HG03521 (cell line): ENCODE results near the gene FRMD4A.
"Not testable (repeated sequence)": the region's sequence is repeated elsewhere in the genome, so short reads cannot be mapped to it uniquely, and the experiment has no call there.

ENCODE experiments used
- ATAC-seq: cut with Tn5 transposase; IDR thresholded peaks from one replicate; pipeline ENCODE4 v1.9.1; 2021; ENCODE audit warnings: mild to moderate bottlenecking, moderate library complexity; ENCODE audit not compliant: unreplicated experiment

The FRMD4A gene

DNA sequence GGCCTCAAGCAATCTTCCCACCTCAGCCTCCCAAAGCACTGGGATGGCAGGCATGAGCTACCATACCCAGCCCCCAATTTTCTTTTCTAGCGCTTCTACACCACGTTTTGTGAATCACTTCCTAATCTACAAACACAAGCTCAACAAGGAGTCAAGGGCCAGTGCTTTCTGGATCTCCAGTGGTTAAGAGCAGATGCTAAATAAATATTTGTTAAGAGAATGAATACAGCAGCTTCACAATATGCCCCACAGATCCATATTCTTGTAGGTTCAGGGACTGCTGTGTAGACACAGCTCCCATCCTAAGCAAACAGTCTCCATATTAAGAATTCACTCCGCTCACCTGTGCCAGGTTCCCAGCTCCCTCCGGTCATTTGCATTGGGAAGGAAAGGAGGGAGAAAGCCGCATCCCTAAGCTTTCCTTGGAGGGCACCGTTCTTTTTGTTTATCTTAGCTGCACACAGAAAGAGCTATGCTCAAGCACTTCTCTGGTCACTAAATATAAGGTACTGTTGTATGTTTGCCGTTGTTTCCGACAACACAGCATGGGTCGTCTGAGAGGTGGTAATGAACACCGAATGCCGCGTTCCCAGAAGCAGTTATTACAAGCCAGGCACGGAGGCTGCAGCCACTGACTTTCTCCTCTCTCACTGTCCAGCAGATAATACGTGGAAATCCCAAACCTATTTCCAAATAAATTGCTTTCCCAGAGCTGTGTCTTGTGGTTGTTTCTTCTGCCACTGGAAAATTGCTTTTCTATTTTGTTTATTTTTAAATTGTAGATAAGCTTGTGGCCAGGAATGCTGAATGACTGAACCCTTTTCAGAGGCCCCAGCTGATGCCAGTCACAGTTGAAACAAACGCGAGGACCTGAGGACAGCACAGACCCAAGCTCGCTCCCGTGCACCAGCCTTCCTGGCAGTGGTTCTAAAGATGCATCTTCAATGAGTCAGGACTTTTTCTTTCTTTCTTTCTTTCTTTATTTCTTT, 526.9 kb downstream of the FRMD4A start:
- no peak for ATAC-seq

- no peak for ATAC-seq
These were observed 528.8 kb downstream of the FRMD4A start for GRCh38 chr10:13801907-13802288.

DNA sequence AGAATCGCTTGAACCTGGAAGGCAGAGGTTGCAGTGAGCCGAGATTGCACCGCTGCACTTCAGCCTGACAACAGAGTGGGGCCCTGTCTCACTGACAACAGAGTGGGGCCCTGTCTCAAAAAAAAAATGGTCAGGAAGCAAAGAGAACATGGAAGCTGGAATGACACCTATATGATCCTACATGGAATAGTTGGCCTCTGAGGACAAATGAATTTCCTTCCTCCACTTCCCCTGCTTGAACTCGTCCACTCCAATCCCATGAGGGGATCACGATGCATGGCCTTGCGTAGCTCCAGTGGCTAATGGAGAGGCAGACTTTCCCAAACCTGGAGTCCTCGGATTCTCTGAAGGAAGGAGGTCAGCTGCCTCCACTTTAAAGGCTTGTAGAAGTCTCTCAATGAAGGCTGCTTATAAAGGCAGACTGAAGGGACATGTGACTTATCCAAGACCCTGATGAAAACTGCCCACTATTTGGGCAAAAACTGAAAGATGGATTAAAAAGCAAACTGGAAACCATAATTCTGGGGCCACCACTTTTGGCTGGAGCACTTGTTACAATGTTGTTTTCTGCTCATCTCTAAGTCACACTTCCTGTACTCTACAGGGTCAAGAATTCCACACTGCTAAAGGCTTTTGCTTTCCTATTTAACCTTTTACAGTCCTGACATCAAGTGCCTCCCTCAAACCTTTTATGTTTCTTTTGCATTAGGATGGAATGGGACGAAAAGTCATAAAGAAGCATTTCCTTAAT, 529.4 kb downstream of the FRMD4A start:
- ATAC-seq: no peak

- no peak for ATAC-seq
These were observed 533.6 kb downstream of the FRMD4A start for GRCh38 chr10:13797164-13797563.

GRCh38 chr10:13795653-13796555, 534.8 kb downstream of the FRMD4A start:
- ATAC-seq: no peak

GRCh38 chr10:13794992-13795612, 535.6 kb downstream of the FRMD4A start:
- no peak for ATAC-seq

DNA sequence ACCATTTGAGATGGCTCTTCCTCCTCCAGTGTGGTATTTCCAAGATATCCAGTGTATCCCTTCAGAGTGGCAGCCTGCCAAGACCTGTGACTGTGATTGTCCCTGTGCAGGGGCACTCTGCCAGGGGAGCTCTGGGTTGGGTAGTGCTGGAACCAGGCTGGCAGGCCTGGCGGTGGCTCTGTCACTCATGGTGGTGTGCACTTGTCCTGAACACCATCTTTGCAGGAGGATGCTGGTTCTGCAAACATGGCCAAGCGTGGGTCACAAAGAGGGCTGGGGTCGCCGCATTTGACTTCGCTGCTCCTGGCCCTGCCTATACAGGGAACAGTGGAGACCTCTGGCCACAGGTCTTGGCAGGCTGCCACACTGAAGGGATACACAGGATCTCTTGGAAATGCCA, 538.7 kb downstream of the FRMD4A start:
- ATAC-seq: no peak

DNA sequence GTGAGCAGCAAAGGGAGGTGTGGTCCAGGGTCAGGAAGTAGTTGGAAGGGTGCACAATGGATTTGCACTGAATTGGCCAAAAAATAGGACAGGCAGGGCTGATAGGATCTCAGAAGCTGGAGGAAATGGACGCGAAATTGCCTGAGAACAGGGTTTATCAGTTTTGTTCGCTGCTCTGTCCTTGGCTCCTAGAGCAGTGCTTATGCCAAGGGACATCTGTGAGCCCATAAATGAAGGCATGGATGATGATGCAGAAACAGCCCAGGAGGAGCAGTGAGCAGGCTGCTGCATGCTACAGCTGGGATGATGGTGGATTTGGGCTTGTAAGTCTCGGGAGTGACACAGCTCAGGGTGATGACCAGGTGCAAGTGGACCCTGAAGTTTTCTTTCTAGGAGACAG, 539.2 kb downstream of the FRMD4A start:
- ATAC-seq: no peak

DNA sequence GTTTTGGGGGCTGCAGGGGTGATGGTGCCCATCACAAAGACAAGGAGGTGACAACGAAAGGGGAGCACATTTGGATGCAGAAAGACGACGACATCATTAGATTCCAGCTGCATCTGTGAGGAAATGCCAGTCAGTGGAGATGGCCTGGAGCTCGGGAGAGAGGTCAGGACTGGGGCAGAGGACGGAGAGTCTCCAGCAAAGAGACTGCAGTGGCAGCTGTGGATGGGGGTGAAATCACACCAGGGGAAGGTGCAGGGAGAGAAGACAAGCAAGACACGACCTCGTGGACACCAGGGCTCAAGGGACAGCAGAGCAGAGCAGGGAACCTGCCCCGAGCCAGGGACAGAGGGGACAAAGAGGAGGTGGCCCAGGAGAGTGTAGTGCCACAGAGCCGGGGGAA, 540.5 kb downstream of the FRMD4A start:
- ATAC-seq: no peak

GRCh38 chr10:13789448-13789829, 541.3 kb downstream of the FRMD4A start:
- ATAC-seq: no peak

DNA sequence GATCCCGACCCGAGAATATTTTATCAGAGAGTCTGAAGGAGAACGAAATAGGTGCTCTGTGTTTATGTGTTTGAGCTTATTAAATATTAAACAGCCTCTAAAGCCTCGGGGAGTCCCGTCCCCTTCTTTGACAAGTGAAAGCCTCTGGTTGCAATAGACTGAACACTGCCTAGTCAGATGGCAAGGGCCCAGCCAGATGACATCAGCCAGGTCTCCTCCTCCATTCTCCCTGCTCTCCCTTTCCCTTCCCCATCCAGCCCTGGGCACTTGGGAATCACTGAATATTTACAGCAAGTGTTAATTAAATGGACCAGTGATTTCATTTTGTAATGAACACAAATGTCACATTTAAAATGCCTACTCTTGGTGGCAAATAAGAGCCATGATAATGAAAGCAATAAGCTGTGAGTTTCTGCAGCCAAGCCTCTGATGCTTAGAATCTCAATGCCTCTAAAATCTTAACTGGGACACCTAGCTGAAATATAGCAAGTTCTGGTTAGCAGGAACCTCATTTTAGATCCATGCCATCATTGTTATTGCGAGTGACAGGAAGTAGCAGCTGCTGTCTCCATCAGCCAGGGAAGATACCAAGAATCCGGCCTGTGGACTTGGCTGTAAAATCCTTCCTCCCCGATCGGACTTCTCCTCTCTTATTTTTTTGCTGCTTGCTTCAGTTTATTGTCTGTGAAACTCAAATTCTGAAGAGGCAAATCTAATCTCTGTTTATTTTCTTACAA, 541.8 kb downstream of the FRMD4A start:
- ATAC-seq: no peak

DNA sequence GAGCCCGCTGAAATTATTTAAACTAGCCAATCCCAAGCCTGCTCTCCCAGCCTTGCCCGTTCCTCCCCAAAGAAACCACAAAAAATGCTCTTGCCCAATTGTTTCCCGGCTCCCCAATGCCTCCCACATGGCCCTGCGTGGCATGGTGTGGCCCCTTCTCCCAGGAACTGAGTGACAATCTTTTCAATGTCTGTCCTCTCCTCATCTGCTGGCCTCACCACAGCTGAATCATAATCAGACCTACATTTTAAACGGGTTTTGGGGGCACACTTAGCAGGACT, 542.5 kb downstream of the FRMD4A start:
- no peak for ATAC-seq

- peak; percentile 68 for ATAC-seq
These were observed 543.7 kb downstream of the FRMD4A start for GRCh38 chr10:13787015-13787421.

GRCh38 chr10:13784067-13784466, 546.7 kb downstream of the FRMD4A start:
- no peak for ATAC-seq

- ATAC-seq: no peak
These were observed 551.0 kb downstream of the FRMD4A start for GRCh38 chr10:13779748-13780147.

- ATAC-seq: not testable (repeated sequence)
These were observed 552.1 kb downstream of the FRMD4A start for GRCh38 chr10:13778693-13778960.

GRCh38 chr10:13776861-13777311, 553.8 kb downstream of the FRMD4A start:
- no peak for ATAC-seq

DNA sequence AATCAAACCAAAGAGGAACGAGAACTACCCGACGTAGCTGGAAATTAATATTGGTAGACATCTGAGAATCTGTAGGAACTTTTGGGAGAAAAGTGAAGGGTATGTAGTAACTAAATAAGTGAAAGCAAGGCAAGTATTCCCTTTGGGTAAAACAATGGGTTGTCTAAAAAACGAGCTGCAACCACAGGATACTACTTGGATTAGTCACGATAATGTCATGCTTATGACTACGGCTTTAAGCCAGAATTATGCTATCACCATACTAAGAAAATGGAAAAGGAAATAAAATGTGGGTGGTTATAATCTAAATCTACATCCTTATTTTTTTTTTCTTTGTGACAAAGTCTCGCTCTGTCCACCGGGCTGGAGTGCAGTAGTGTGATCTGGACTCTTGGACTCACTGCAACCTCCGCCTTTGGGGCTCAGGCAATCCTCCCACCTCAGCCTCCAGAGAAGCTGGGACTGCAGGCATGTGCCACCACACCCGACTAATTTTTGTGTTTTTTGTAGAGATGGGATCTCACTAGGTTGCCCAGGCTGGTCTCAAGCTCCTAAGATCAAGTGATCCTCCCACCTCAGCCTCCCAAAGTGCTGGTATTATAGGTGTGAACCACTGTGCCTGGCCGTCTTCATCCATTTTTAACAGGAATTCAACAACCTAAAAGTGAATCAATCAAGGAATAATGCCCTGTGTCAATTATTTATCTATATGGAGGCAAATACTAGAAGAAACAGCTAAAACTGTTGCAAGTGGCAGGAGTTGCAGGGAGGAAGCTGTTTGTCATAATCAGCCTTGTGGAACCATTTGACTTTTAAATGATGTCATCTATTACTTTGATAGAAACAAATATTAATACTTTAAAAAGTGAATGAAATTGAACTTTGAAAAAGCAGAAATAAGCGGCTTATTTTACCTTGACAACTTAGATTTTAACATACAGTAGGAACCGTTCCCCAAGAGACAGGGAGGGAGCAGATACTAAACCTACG, 554.6 kb downstream of the FRMD4A start:
- ATAC-seq: no peak

DNA sequence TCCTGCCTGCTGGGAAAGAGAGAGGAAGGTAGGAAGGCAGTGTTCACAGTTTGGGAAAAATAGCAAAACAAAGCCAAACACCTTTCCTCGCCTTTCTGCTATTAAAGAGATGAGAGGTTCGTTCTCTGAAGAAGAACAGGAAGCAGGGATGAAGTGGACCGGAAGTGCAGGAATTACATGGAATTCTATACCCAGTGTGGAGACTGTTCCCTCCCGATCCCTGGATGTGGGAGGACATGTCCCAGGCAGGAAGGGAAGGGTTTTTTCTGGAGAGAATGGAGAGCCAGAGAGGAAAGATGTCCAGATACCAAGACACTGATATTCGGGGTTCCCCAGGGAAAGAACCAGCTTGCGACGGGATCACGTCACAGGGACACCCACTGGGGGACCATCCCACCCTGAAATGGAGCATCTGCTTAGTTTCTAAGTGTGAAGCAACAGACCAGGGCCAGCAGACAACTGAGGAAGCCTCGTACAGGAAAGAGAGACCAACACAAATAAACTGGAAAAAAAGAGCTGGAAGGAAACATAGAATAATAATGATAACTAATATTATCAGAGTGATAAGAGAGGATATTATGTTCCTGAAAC, 556.3 kb downstream of the FRMD4A start:
- ATAC-seq: no peak
